Type B pancreatic cell (in vitro differentiated cells): ENCODE data around the gene CYFIP1. TPM values are rescaled to one million over a fixed set of nuclear protein-coding genes. Genes with fewer than 3 reads are reported as not detected.
A peak's percentile ranks its signal among the peaks of the same experiment; 100 is the strongest.

Experiments
- DNase-seq: peaks from one replicate; pipeline ENCODE4 v3.0.0; 2021; ENCODE audit warnings: mixed read lengths; ENCODE audit not compliant: unreplicated experiment; ENCODE audit errors: extremely low spot score
- H3K27ac Mint-ChIP-seq: 2 replicates; pipeline ENCODE4 v1.8.0; 2021; ENCODE audit warnings: mild to moderate bottlenecking, mixed read lengths
- H3K27me3 Mint-ChIP-seq: 2 replicates; pipeline ENCODE4 v1.8.0; 2021; ENCODE audit warnings: mixed read lengths
- H3K36me3 Mint-ChIP-seq: 2 replicates; pipeline ENCODE4 v1.8.0; 2021; ENCODE audit warnings: mixed read lengths
- H3K4me1 Mint-ChIP-seq: one replicate; pipeline ENCODE4 v1.8.0; 2021; ENCODE audit warnings: mixed read lengths; ENCODE audit not compliant: unreplicated experiment
- H3K4me3 Mint-ChIP-seq: 2 replicates; pipeline ENCODE4 v1.8.0; 2021; ENCODE audit warnings: mild to moderate bottlenecking, mixed read lengths
- H3K9me3 Mint-ChIP-seq: 2 replicates; pipeline ENCODE4 v1.8.0; 2021; ENCODE audit warnings: mixed read lengths
- total RNA-seq: library from RNA; stranded (reverse); gene quantifications from 2 replicates; pipeline ENCODE4 v1.2.1, GENCODE V29; 2021; ENCODE audit warnings: low replicate concordance
- TF ChIP-seq, protein P1 (sequence below): fragments of 200-600 bp; sonication (generic); conservative IDR thresholded peaks from 2 replicates; pipeline ENCODE4 v1.5.0; 2021; ENCODE audit warnings: antibody characterized with exemption, mild to moderate bottlenecking

The CYFIP1 gene
- total RNA-seq, 1 donor from 2014 or later: 108 TPM

DNA sequence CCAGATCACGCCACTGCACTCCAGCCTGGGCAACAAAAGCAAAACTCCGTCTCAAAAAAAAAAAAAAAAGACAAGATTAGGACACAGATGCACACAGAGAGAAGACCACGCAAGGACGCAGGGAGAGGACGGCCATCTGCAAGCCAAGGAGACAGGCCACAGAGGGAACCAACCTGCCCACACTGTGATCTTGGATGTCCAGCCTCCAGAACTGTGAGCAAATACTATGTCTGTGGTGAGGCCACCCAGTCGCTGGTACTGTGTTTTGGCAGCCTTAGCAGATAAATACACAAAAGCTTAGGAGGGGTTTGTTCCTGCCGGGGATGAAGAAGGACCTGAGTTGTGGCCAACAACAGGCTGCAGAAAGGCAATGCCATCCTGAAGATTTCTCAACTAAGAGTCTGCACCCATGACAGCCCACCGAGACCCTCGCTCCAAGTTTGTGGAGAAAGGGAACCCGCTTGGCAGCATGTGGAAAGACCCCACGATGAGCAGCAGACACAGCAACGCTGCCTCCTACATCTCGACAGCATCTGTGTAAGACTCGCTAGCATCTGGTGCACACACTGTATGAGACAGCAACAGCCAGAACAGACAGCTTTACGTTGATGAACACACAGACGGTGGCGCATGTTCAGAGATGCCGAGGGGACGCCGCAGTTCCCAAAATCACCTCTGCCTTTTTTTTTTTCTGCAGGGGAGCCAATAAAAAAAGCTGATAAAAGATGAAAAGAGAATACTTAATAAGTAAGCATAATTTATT is 13.7 kb downstream of the CYFIP1 start:
- H3K4me1 Mint-ChIP-seq: peaks cover 32% of the 10 kb centered on the region
- H3K27ac Mint-ChIP-seq: no peak overlapping the region
- no peaks in the 10 kb centered on the region for H3K9me3 Mint-ChIP-seq
- H3K36me3 Mint-ChIP-seq: peaks cover 10% of the 10 kb centered on the region
- H3K4me3 Mint-ChIP-seq: no peak overlapping the region
- no peaks in the 10 kb centered on the region for H3K27me3 Mint-ChIP-seq
- TF ChIP-seq, protein P1, sequence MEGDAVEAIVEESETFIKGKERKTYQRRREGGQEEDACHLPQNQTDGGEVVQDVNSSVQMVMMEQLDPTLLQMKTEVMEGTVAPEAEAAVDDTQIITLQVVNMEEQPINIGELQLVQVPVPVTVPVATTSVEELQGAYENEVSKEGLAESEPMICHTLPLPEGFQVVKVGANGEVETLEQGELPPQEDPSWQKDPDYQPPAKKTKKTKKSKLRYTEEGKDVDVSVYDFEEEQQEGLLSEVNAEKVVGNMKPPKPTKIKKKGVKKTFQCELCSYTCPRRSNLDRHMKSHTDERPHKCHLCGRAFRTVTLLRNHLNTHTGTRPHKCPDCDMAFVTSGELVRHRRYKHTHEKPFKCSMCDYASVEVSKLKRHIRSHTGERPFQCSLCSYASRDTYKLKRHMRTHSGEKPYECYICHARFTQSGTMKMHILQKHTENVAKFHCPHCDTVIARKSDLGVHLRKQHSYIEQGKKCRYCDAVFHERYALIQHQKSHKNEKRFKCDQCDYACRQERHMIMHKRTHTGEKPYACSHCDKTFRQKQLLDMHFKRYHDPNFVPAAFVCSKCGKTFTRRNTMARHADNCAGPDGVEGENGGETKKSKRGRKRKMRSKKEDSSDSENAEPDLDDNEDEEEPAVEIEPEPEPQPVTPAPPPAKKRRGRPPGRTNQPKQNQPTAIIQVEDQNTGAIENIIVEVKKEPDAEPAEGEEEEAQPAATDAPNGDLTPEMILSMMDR: no peak
- DNase-seq: no peak

DNA sequence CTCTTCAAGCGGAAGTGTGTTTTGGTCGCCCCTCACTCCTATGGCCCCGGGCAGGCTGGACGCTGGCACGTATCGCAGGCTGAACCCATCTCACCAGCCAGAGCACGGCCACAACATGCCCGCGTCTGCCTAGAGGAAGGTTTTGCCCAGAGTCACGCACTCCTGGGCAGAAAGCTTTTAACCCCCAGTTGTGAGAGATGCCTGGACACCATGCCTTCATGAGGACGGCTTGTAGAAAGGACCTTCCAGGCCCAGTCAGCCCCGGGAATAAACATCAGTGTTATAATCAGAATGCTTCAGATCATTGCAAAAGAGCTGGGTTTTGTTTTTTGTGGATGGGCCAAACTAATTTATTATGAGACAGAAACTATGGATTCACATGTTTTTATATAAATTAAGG is 16.5 kb downstream of the CYFIP1 start:
- H3K27ac Mint-ChIP-seq: peak overlapping the region; percentile 77
- no peaks in the 10 kb centered on the region for H3K27me3 Mint-ChIP-seq
- peak overlapping the region; percentile 34 for H3K4me3 Mint-ChIP-seq
- H3K36me3 Mint-ChIP-seq: peaks cover 4% of the 10 kb centered on the region
- TF ChIP-seq, protein P1: no peak
- no peaks in the 10 kb centered on the region for H3K9me3 Mint-ChIP-seq
- H3K4me1 Mint-ChIP-seq: peaks cover 34% of the 10 kb centered on the region
- no peak for DNase-seq

DNA sequence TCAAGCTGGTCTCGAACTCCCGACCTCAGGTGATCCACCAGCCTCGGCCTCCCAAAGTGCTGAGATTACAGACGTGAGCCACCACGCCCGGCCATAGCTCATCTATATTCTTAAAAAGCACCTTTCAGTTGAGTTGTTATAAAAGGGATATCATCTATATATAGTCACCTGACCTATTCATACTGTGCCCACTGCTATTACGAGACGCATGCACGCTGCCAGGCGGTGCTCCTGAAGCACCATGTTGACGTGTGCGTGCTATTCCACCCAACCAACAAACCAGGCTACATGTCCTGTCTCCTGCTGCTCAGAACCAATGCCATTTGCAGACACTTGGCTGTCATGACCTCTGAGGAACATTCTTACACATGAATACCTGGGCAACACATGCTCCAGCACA is 17.6 kb downstream of the CYFIP1 start:
- Mint-ChIP-seq H3K27ac (peak overlapping the region; percentile 33), H3K4me3 (no peak overlapping the region), H3K36me3 (peaks cover 4% of the 10 kb centered on the region), H3K27me3 (no peaks in the 10 kb centered on the region), H3K9me3 (no peaks in the 10 kb centered on the region), H3K4me1 (peaks cover 29% of the 10 kb centered on the region)
- TF ChIP-seq, protein P1: no peak
- DNase-seq: no peak

DNA sequence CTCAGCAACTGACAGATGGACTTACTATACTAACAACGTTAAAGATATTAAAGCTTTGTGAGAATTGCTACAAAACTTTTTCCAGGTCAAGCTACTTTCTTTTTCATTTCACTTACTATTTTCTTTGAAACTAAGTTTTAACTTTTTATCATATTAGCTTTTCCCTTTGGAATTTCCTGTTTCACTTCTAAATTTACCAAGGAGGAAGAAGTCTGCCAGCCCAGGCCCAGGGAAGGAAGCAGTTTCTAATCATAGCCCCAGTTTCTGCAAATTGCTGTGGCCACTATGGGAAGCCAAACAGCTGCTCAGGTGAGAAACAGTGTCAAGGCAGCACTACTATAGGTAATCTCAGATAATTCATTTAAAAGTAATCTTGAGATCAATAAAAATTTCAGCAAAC is 18.4 kb downstream of the CYFIP1 start:
- peaks cover 4% of the 10 kb centered on the region for H3K36me3 Mint-ChIP-seq
- no peaks in the 10 kb centered on the region for H3K27me3 Mint-ChIP-seq
- H3K9me3 Mint-ChIP-seq: no peaks in the 10 kb centered on the region
- peaks cover 29% of the 10 kb centered on the region for H3K4me1 Mint-ChIP-seq
- H3K27ac Mint-ChIP-seq: no peak overlapping the region
- no peak for DNase-seq
- TF ChIP-seq, protein P1: no peak
- H3K4me3 Mint-ChIP-seq: no peak overlapping the region

DNA sequence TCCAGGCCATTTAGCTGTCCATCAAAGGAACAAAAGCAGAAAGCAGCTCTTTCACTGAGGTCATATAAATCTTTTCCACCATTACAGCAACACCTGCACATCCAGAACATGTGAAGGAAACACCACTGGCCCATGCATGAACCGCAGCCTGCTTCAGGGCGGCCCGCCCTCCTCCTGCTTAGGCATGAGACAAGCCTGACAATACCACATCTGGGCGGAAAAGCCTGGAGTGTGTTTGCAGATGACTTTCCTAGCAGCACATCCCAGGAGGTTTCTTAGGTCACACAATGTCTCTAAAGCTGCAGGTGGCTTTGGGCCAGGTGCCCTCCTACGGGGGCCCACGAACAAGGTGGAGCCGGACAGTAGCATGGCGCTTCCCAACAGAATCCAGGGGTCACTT is 19.6 kb downstream of the CYFIP1 start:
- Mint-ChIP-seq H3K9me3 (no peaks in the 10 kb centered on the region), H3K36me3 (peaks cover 4% of the 10 kb centered on the region), H3K4me3 (no peak overlapping the region), H3K4me1 (peaks cover 31% of the 10 kb centered on the region), H3K27ac (no peak overlapping the region), H3K27me3 (no peaks in the 10 kb centered on the region)
- TF ChIP-seq, protein P1: no peak
- no peak for DNase-seq
